DMS 273 (cell line): ENCODE measurements around the gene KDM4C.
"Not testable (repeated sequence)": the region's sequence is repeated elsewhere in the genome, so short reads cannot be mapped to it uniquely, and the experiment has no call there.

Source experiments
- DNase-seq: peaks from one replicate; lab custom pipeline; 2025; ENCODE audit not compliant: unreplicated experiment; lab: John Stamatoyannopoulos, UW

The KDM4C gene

GRCh38 chr9:7154003-7154619, 396.3 kb downstream of the KDM4C start:
- peak; percentile 29 for DNase-seq

- no peak for DNase-seq
Measured at GRCh38 chr9:7154650-7155049, 396.9 kb downstream of the KDM4C start.

- no peak for DNase-seq
Measured at GRCh38 chr9:7161469-7161868, 403.7 kb downstream of the KDM4C start.

GRCh38 chr9:7163932-7164331, 406.2 kb downstream of the KDM4C start:
- no peak for DNase-seq

GRCh38 chr9:7164440-7165330, 406.9 kb downstream of the KDM4C start:
- no peak for DNase-seq

GRCh38 chr9:7165331-7165975, 407.7 kb downstream of the KDM4C start:
- no peak for DNase-seq

- DNase-seq = no peak
Measured at GRCh38 chr9:7166074-7166473, 408.3 kb downstream of the KDM4C start.

- DNase-seq = peak; percentile 19
Measured at GRCh38 chr9:7169717-7170389, 412.1 kb downstream of the KDM4C start.

GRCh38 chr9:7171396-7172153, 413.8 kb downstream of the KDM4C start:
- no peak for DNase-seq

GRCh38 chr9:7172154-7173115, 414.7 kb downstream of the KDM4C start:
- no peak for DNase-seq

- DNase-seq = no peak
Measured at GRCh38 chr9:7173139-7173538, 415.4 kb downstream of the KDM4C start.

GRCh38 chr9:7174301-7174700, 416.5 kb downstream of the KDM4C start:
- no peak for DNase-seq

- no peak for DNase-seq
Measured at GRCh38 chr9:7174884-7175283, 417.1 kb downstream of the KDM4C start.

- DNase-seq = no peak
Measured at GRCh38 chr9:7176561-7176960, 418.8 kb downstream of the KDM4C start.

- no peak for DNase-seq
Measured at GRCh38 chr9:7177383-7177782, 419.6 kb downstream of the KDM4C start.

- no peak for DNase-seq
Measured at GRCh38 chr9:7178729-7179128, 421.0 kb downstream of the KDM4C start.

- no peak for DNase-seq
Measured at GRCh38 chr9:7180247-7180646, 422.5 kb downstream of the KDM4C start.

GRCh38 chr9:7183139-7183538, 425.4 kb downstream of the KDM4C start:
- not testable (repeated sequence) for DNase-seq

- DNase-seq = no peak
Measured at GRCh38 chr9:7185612-7186011, 427.8 kb downstream of the KDM4C start.

GRCh38 chr9:7186175-7186574, 428.4 kb downstream of the KDM4C start:
- DNase-seq = peak; percentile 34
